GM21723 (cell line): ENCODE measurements around the gene CNGA3.

Source experiments
- ATAC-seq: cut with Tn5 transposase; IDR thresholded peaks from one replicate; pipeline ENCODE4 v1.9.1; 2021; ENCODE audit warnings: mild to moderate bottlenecking, moderate library complexity; ENCODE audit not compliant: unreplicated experiment

The CNGA3 gene

DNA sequence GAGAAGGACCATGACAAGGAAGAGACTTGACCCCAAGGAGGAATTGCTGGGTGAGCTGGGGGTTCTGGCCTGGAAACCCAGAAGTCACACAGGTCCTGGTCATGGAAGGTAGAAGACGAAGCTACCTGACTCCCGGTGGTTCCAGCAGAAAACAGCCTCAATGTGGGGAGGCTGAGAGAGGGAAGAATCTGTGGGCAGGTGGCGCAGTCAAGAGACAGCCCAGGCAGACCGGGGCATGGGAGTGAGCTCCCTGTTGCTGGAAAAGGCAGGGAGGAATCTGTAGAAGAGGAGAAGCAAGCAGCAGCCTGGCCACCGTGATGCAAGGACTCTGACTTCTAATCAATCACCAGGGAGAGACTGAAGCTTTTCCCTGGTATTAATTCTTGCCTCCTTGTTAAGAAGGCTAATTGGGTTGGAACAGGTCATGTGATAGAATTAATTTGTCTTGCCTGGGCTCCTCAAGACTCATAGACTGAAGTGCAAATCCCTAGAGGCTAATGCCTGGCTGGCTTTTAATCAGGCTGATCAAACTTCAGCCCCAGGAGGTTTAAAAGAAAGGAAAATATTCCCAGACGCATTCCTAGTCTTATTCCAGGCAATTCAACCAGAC is 30.1 kb downstream of the CNGA3 start:
- ATAC-seq: no peak

DNA sequence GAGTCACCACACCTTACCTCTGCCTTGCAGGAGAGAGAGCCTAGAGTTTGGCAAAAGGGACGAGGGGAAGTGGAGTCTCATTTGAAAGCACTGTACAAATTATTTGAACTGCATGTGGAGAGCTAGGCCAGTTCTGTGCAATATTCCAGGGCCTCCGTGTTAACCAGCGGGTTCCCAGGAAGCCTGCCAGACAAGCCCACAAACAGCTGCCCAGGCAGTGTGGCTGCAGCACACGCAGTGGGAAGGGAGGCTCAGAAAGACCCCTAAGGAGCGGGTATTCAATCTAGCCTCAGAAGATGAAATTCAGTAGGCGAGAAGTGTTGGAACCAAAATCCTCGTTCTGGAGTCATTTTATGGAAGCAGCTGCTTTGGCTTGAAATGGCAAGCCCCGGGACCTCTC is 30.7 kb downstream of the CNGA3 start:
- ATAC-seq: no peak

DNA sequence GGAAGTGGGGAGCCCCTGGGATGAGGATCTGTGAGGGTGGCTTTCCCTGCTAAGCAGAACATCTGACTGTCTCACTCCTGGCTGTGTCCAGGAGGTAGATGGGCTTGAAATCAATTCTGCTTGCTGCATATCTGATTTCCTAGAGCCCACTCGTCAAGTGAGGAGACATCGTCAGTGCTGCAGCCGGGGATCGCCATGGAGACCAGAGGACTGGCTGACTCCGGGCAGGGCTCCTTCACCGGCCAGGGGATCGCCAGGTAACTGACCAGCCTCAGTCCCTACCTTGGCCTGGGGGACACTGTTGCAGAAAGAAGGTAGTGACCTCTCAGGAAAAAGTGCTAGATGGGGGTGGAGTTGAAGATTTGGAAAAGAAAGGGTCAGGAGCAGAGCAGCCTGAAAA is 31.3 kb downstream of the CNGA3 start:
- no peak for ATAC-seq

DNA sequence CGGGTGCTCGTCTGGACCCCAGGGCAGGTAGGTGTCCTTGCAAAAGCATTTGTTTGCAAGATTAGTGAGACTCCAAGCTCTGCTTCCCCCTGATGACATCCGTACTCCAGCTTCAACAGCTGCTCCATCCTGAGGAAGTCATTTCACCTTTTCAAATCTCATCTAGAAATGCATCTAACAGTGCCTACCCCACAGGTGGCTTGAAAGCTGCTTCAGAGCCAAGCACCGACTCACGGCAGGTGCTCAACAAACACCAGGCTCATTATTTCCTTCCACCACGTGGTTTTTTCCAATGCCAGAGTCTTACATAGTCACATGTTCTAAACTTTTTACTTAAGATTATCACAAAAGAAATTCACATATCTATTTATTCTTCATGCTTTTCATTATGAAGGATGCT is 31.9 kb downstream of the CNGA3 start:
- ATAC-seq: no peak

DNA sequence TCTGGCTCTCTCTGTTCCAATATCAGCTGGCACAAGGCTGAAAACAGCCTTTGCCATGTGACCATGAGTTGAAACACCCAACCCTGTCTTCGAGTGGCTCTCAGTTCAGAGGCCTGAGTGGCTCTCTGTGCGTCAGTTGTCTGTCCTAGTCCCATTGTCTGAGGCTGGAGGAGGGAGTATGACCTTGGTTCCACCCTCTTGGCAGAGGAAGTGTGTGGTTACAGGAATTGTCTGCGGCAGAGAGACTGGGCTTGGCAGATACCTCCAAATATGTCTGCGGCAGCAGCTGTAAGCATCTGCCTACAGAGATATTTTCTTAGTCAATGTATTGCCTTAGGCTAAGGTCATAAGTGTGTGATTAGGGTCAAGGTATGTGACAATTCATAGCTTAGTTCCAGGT is 32.6 kb downstream of the CNGA3 start:
- no peak for ATAC-seq

DNA sequence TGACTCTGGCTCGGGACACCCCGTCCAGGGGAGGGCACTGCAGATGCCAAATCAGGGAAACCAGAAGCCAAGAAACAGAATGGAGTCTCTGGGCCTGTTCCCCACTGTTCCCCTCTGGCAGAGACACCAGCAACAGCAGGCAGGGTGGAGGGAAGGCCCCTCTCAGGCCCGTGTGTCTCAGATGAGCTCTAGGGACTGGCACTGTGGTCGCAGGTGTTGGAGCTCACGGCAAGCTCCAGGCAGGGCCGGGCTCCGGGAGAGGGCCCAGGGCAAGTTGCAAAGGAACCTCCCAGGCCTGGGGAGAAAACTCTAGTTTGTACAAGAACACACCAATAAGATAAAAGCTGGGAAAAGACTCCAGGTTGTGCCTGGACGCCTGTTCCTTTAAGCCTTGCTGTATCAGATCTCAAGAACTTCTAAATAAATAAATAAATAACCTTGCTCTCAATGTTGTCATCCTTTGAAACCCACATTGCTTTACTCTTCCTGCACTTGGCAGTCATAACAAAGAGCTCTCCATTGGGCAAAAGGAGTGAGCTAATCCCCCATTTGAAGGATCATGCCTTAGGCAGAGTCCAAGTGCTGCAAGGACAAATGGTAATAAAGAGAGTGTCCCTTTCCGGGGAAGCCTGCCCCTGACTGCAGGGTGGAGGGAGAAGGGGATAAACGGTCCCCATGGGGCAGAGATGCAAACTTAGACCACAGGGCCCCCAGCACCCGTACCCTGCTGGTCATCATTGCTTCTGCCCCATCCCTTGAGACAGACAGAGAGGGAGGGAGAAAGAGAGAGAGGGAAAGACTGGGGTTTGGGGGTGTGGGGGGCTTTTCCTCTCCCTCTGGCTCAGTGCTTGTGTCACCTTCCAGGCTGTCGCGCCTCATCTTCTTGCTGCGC is 33.3 kb downstream of the CNGA3 start:
- no peak for ATAC-seq

DNA sequence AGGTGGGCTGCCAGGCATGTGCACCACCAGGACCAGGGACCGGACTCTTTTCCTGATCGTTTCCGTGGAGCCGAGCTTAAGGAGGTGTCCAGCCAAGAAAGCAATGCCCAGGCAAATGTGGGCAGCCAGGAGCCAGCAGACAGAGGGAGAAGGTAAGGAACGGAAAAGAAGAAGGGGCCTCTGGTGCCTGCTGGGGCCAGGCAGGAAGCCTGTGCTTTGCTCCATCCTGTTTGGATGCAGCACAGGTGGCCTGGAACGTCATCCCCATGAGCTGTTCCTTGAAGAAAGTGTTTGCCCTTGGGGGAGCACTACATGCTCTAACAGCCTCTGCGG is 33.9 kb downstream of the CNGA3 start:
- ATAC-seq: no peak

DNA sequence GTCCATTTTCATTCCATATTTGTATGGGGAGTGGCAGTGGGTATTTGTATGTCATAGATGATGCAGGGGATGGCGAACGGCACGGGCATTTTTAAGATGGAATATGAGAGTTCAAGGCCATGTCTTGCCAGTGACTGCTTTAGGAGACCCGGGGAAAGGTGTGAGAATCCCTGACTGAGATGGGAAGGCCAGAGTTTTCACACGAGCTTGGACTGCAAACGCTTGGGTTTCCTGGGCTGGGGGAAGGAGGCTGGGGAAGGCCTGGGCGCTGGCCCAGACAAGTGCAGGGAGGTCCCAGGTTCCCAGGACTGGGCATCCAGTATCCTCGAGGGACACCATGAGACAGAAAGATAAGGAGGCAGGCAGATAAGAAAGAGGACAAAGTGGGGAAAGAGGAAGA is 35.2 kb downstream of the CNGA3 start:
- no peak for ATAC-seq

DNA sequence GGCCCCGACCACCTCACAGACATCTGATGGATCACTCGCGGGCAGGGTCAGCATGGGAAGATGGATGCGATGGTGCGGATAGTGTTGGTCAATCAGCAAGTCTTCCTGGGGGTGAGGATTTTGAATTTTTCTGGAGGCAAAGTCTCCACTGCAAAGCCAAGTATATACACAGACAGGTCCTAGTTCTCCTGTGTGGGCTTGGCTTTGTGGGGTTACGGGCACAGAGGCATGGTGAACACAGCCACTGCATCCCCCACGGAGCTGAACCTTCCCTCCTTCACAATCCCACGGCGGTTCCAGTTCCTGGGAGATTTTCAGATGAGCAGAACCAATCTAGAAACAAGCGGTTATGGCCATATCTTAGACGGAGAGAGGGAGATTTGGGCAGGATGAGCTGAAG is 35.8 kb downstream of the CNGA3 start:
- no peak for ATAC-seq

DNA sequence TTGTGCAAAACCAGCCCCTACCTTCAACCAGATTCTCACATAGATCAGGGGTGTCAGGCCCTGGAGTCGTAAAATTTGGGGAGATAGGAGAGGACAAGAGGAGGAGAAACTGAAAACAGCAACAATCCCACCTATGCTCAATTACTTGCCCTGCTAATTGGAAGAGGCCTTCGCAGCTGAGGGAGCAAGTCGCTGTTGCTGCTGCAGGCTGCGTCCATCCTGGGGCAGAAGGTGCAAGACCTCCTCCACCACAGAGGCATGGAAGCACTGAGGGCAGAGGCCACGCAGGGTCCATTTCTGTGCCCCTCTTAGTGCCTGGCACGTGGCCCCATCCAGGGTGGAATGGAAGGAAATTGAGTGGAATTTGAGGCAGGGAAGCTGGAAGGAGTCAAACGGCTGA is 36.5 kb downstream of the CNGA3 start:
- no peak for ATAC-seq

DNA sequence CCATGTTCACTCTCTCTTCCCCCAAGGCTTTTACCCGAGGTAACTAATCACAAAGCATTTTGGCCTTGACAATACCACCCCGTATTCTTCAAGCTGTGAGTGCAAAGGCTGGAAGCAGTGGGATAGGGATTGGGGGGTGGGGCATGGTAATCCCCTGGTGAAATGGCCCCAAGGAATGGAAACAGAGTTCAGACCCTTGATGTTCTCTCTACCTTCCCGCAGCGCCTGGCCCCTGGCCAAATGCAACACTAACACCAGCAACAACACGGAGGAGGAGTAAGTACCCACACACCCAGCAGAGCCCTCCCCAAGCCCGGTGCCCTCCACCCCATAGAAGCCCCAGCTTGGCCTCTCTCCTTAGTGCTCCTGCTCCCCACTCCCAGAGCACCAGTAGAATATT is 36.9 kb downstream of the CNGA3 start:
- no peak for ATAC-seq

DNA sequence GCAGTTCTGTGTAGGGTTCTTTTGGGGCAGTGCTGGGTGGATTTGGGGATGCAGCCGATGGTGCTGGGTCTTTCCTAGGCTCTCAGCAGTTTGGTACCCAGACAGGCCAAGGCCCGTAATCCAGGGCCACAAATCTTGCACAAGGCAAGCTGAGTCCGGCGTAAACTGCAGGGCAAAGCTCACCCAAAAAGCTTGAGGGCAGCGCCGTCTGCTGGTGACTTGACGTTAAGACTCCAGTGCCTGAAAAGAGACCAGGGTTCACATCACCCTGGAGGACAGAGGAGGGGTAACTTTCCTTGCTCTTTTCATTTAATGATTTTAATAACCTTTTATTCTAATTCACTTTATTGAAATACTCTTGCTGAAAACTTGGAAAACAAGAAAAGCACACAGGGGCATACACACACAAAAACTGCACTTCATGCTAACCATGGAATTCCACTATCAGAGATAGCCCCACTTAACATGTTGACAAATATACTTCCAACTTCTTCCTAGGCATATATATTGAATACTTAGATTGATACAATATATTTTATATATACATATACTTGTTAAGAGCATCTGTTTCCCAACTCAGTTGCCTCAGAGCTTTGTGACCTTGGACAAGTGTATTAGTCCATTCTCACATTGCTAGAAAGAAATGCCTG is 38.9 kb downstream of the CNGA3 start:
- peak; percentile 72 for ATAC-seq

DNA sequence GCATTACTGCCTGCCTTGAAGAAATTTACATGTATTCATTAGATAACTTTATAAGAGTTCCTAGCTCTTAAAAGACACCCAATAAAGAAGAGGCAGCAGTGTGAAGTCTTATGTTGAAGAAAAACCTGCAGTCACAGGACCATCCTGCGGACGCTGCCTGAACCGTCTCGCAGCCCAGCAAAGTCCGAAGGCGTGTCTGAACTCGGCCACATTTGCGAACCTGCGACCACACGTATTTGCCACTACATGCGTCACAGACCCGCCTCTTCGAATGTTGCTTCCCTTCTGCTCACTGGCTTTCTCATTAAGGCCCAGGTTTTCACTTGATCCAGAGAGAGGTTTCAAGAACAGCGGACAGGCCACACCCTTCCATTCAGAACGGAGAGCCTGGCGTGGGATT is 41.2 kb downstream of the CNGA3 start:
- ATAC-seq: no peak

DNA sequence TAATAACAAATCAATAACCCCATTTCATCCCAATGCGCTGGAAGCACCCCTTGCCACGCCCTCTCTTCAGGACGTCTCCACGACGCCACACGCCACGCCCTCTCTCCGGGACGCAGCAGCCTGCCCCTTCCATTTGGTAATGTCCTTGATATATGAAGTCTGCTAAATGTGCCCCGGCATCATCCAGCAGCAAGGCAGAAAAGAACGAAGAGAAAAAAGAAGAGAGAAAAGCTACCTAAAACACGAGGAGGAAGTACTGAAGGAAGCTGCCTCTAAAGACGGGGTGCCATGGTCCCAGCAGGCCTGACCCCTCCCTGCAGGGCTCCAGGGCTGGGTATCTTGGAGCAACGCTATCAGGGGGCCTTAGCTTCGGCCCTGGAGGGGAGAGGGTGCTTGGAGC is 41.8 kb downstream of the CNGA3 start:
- no peak for ATAC-seq

DNA sequence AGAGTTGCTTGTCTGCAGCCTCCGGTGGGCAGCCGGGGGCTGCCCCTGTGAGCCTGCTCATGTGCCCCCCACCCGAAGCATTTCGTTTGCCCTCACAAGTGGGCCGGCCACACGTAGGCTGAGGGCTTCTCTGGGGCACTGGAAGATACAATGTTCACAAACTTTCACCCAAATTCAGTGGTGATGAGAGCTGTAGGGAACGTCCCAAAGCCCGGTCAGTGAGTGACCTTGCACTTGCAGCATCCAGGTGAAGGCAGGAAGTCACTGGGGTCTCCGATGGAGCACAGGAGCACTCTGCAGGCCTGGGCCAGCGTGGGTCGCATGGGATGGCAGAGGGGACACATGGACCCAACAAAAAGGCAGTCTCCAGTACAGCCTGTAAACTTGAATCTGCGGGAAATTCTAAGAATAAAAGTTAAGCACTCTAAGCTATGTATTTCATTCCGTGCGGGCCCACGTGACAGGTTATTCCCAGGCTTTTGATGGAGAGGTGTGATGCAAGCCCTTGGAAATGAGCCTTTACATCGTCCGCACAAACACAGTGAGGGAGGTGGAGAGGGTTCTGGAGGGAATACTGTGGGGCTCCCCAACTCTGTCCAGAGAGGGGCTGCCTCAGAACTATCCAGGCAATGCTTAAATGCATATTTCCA is 42.5 kb downstream of the CNGA3 start:
- ATAC-seq: no peak

DNA sequence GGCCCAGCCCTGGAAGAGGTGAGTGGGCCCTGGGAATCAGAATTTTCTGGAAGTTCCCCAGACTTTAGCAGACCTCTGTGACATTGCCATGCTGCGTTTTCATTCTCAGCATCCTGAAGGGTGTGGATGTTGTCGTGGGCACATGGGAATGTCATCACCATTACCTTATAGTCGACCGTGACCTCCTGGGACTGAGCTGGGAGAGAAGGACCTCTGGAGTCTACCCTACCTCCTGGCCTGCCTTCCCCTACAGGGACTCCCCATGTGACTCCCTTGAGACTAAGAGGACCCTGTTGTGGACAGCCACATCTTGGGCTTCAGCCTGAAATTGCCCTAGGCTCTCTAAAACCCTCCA is 43.0 kb downstream of the CNGA3 start:
- no peak for ATAC-seq

DNA sequence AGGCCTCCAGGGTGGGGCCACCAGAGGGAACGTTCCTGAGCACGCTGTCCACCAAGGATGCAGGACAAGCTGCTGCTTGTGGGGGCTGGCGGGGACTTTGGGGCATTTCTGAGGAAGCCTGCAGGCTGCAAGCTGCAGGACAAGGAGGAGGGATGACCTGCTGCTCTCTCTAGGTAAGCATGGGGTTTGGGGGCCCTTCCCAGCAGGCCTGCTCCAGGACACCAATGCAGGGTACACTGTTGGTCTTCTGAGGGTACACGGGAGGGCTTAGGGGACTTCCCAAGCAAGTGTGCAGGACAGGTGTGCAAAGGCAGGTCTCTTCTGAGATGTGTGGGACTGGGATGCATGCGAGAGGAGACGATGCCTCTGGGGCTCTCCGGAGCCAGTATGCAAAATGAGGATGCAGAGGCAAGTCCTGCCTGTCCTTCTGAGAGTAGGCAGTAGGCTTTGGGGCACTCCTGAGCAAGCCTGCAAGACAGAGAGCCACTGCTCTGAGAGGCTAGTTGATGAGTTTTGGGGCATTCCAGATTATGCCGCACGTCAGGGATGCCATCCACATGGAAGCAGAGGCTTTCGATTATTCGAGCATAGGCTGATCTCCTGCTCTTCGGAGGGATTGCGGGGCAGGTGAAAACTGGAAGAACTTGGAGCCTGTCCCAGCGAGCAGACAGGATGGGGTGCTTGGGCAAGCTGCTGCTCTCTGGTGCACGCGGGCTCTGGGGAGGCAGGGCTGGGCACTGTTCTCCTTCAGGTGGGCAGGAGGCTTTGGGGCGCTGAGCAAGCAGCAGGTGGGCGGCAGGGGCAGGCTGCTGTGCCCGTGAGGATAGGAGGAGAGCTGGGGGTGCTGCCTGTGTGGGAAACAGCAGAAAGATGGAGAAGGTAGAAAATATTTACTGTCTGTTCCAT is 44.6 kb downstream of the CNGA3 start:
- no peak for ATAC-seq

DNA sequence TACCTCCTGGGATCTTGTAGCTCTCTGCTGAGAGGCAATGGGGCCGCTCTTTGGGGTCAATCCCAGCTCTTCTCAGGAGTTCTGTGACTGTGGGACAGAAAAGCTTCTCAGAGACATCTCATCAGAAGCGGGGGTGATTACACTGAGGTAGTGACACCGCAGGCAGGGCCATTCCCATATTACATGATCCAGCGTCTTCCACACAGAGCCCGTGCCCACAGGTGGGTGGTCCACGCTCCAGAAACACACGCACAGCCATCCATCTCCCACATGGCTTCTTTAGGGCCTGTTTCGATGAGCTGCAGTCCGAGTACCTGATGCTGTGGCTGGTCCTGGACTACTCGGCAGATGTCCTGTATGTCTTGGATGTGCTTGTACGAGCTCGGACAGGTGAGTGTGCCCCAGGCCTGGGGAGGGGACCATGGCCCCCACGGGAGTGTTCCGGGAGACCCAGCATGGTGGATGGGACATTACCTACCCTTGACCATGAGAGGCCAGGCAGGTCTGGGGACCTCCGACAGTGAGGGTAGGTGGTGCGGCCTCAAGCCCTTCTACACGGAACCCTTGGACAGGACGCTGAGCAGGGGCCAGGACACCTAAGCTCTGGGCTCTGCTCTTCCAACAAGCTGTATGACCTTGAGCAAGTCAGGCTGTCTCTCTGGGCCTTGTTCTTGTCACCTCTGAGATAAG is 45.5 kb downstream of the CNGA3 start:
- ATAC-seq: no peak

DNA sequence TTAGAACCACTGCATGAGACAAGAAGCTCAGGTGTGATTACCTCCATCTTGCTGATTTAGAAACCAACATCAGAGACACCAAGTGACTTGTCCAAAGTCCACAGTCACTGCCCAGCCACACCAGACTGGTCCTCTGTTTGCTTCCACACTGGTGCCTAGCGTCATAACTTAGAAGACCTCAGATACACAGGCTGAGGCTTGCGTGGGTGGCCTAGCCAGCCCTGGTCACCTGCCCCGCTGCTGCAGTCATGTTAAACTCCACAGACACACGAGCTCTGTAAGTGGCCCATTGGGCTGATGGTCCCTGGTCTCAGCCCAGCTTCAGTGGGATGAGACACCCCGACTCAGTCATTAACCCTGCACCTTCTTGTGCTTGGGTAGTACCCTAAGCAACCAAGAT is 47.1 kb downstream of the CNGA3 start:
- ATAC-seq: no peak

DNA sequence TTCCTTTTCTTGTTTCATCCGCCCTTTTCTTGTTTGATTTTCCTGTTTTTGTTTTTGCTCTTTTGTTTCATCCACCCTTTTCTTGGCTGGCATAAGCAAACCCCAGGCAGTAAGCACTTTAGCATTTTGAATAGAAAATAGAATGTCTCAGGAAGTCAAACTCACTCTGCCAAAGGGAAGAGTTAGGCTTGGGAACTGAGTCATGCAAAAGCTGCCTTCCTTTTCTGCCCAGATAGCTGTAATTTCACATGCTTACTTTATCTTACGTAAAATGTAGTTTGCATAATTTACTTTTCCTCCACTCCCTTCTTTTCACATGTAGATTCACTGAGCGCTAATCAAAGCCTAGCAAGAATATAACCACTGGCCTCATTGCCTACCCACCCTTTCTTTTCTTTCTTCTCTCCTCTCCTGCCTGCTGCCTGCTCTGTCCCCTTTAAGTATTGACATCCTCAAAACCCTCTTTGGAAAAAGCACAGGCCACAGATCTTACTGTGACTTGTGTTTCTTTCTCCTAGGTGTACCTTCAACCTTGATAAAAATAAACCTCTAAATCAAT is 48.4 kb downstream of the CNGA3 start:
- no peak for ATAC-seq
